Ovary (tissue), 9 donors: Measurements from ENCODE around the gene NFS1. TPM values are rescaled to one million over a fixed set of nuclear protein-coding genes. Genes with fewer than 3 reads are reported as not detected.

Experiments used
- DNase-seq, 5 donors: peaks; one replicate each; pipeline ENCODE4 v3.0.0-alpha.2; 2019 to 2020
- H3K27ac ChIP-seq, 2 donors: fragments of 200-600 bp; one replicate each; pipeline versions ENCODE4 v1.5.1 to v1.8.0; 2019 to 2022
- H3K27me3 ChIP-seq: fragments of 200-600 bp; one replicate; pipeline ENCODE4 v1.8.0; 2022
- H3K36me3 ChIP-seq: fragments of 200-600 bp; sonication (generic); one replicate; pipeline ENCODE4 v1.5.1; 2019
- H3K4me1 ChIP-seq: one replicate; pipeline ENCODE4 v1.8.1; 2013; ENCODE audit warnings: mild to moderate bottlenecking, moderate library complexity; ENCODE audit not compliant: insufficient read depth
- H3K4me3 ChIP-seq: fragments of 200-600 bp; sonication (generic); one replicate; pipeline ENCODE4 v1.5.1; 2017
- H3K9me3 ChIP-seq, 2 donors: fragments of 200-600 bp in 1 of 2; sonication (generic) in 1 of 2; one replicate each; pipeline versions ENCODE4 v1.5.1 to v1.8.1; 2013 to 2019; ENCODE audit warnings: mild to moderate bottlenecking in 1 of 2, moderate library complexity in 1 of 2
- CTCF ChIP-seq, 3 donors: fragments of 450-650 bp in 2 of 3; fragments of 200-600 bp in 1 of 3; IDR thresholded peaks; one replicate each; pipeline versions ENCODE4 v1.5.1 to v1.8.0; 2016 to 2022; ENCODE audit warnings: antibody characterized with exemption in 3 of 3, mild to moderate bottlenecking in 1 of 3
- EP300 ChIP-seq: sonication (generic); formaldehyde crosslinking; IDR thresholded peaks from one replicate; pipeline ENCODE4 v1.6.1; 2017; ENCODE audit warnings: antibody characterized with exemption
- POLR2A ChIP-seq: fragments of 450-650 bp; IDR thresholded peaks from one replicate; pipeline ENCODE4 v1.6.1; 2017; ENCODE audit warnings: antibody characterized with exemption, mild to moderate bottlenecking, moderate library complexity
- WGBS, 3 donors: extraction: QIAGEN DNeasy Blood & Tissue Kit in 1 of 3; methylation state at CpG; one replicate each; pipeline versions ENCODE4 v1.1.5 to v1.1.7; 2013 to 2017; 5-methylcytosine and 5-hydroxymethylcytosine counted together
- intact Hi-C, 4 donors: fragments of 100-400 bp; cut with DNase I; formaldehyde crosslinking; loops; one replicate each; pipeline versions ENCODE4 v1.11.0 to v1.15.1; 2022 to 2023
- polyA plus RNA-seq, 2 donors: library from polyadenylated mRNA; stranded (reverse); fragments of 200-250 nt in 1 of 2; fragments of 350-450 nt in 1 of 2; fragmentation: Illumina TruSeq in 1 of 2; extraction: RNeasy Lipid Tissue Mini Kit (QIAGEN cat#74804) in 1 of 2; gene quantifications; one replicate each; pipeline ENCODE4 v1.2.3, GENCODE V29; 2013 to 2014
- total RNA-seq, 7 donors: library from RNA; depleted of rRNA in 2 of 7; stranded (reverse); fragments of >200 nt in 2 of 7; fragmentation: NEBNext Ultra II Directional in 3 of 7; extraction: Animal tissue kit (Norgen Biotek cat#: 25700) in 3 of 7; gene quantifications; one replicate each; pipeline versions ENCODE4 v1.1.0 to v1.2.4, GENCODE V29; 2016 to 2023
- donor health status: DM: no; HTN: no; CAD: no; lungs with moderate emphysema.
- donor health status: DM: no; HTN: no; CAD: no.
- donor health status: Bipolar disorder and iron deficiency.
- donor health status: DM: yes; HTN: yes; CAD: no.
- donor health status: DM: no; HTN: no; CAD: no.
- donor health status: DM: yes; HTN: yes; CAD: no.

Gene NFS1
- total and polyA plus RNA-seq, 9 donors: 17.3 to 58.1 (median 29.4) TPM

DNA sequence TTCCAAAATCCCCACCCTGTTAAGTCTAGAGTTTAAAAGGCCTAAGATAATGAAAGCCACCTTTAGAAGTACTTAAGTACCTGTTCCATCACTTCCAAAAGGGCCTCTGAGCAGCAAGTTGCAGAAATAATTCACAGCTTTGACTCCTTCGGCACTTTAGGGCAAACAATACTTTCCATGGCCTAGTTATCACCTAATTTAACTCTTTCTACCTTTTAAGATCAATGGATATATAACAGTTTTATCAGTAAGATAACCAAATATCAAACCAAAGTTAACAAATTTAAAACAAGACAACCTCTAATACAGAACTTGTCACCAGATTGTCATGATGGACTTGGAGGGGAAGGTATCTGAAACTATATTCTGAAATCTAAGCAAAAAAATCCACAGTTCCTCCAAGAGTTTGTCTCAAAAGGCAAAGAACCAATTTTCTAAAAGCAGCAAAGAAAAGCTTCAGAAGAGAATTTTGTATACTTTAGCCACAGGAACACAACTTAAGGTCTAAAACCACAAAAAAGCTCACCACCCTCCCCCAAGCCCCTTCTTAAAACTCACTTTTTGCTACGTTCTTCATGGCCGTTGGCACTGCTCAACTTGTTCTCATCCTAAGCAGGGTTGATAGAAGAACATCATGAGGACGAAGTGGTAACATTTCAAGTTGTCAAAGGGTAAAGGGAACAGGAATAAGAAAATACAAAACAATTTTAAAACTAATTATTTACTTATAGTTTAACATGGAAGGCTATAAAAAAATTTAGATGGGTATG lies 39.4 kb upstream of the NFS1 start:
- intact Hi-C loops: loop anchor here in 2 of 4 donors (5.0 to 10.0 kb wide), 2 partner anchors 36 to 146 kb away; no protein-coding TSS in a partner anchor
- WGBS, 3 donors: 31 to 38% (median 36%) methylated on average over 4 of the region's 4 CpGs
- peaks cover 4% of the 10 kb centered on the region for H3K4me1 ChIP-seq
- no peaks in the 10 kb centered on the region for H3K27me3 ChIP-seq
- DNase-seq: no peak
- H3K36me3 ChIP-seq: no peaks in the 10 kb centered on the region
- no peaks in the 10 kb centered on the region for H3K9me3 ChIP-seq
- no peak overlapping the region for H3K4me3 ChIP-seq
- no peak for TF ChIP-seq EP300
- no peak for TF ChIP-seq CTCF (IDR thresholded peaks at IDR 0.05)
- no peak for TF ChIP-seq POLR2A
- H3K27ac ChIP-seq: no peak overlapping the region

GRCh38 chr20:35737865-35738333 lies 38.7 kb upstream of the NFS1 start:
- H3K4me1 ChIP-seq: peaks cover 8% of the 10 kb centered on the region
- H3K27ac ChIP-seq: no peak overlapping the region
- intact Hi-C loops: loop anchor here in 2 of 4 donors (5.0 to 10.0 kb wide), 2 partner anchors 36 to 147 kb away; no protein-coding TSS in a partner anchor
- no peaks in the 10 kb centered on the region for H3K36me3 ChIP-seq
- 90 to 93% (median 93%) methylated on average over 15 of the region's 15 CpGs for WGBS, 3 donors
- H3K9me3 ChIP-seq: no peaks in the 10 kb centered on the region
- TF ChIP-seq CTCF (IDR thresholded peaks at IDR 0.05) (no peak), POLR2A (no peak), EP300 (no peak)
- DNase-seq: no peak
- no peaks in the 10 kb centered on the region for H3K27me3 ChIP-seq
- H3K4me3 ChIP-seq: no peak overlapping the region

- H3K4me3 ChIP-seq: no peak overlapping the region
- intact Hi-C loops: loop anchor here in 2 of 4 donors (5.0 to 10.0 kb wide), 2 partner anchors 34 to 149 kb away; no protein-coding TSS in a partner anchor
- H3K36me3 ChIP-seq: no peaks in the 10 kb centered on the region
- DNase-seq: no peak
- 32 to 39% (median 37%) methylated on average over 7 of the region's 7 CpGs for WGBS, 3 donors
- no peaks in the 10 kb centered on the region for H3K9me3 ChIP-seq
- peaks cover 12% of the 10 kb centered on the region for H3K4me1 ChIP-seq
- no peak for TF ChIP-seq EP300
- no peak for TF ChIP-seq POLR2A
- TF ChIP-seq CTCF (IDR thresholded peaks at IDR 0.05): no peak
- no peaks in the 10 kb centered on the region for H3K27me3 ChIP-seq
- H3K27ac ChIP-seq: no peak overlapping the region
Observed at GRCh38 chr20:35735826-35736470, 36.8 kb upstream of the NFS1 start.

GRCh38 chr20:35734777-35735649 lies 35.9 kb upstream of the NFS1 start:
- TF ChIP-seq EP300 (no peak), POLR2A (no peak), CTCF (IDR thresholded peaks at IDR 0.05) (no peak)
- intact Hi-C loops: loop anchor here in 2 of 4 donors (5.0 to 10.0 kb wide), 2 partner anchors 33 to 150 kb away; no protein-coding TSS in a partner anchor
- WGBS, 3 donors: 53 to 61% (median 57%) methylated on average over 4 of the region's 4 CpGs
- no peak for DNase-seq
- Histone ChIP-seq H3K4me1 (peaks cover 12% of the 10 kb centered on the region), H3K27ac (no peak overlapping the region), H3K9me3 (no peaks in the 10 kb centered on the region), H3K27me3 (no peaks in the 10 kb centered on the region), H3K4me3 (no peak overlapping the region), H3K36me3 (no peaks in the 10 kb centered on the region)
